HG03439 (cell line): ENCODE data around the gene SCP2D1.

Source experiments
- ATAC-seq: cut with Tn5 transposase; IDR thresholded peaks from one replicate; pipeline ENCODE4 v1.9.1; 2021; ENCODE audit warnings: mild to moderate bottlenecking, moderate library complexity; ENCODE audit not compliant: unreplicated experiment

The SCP2D1 gene

DNA sequence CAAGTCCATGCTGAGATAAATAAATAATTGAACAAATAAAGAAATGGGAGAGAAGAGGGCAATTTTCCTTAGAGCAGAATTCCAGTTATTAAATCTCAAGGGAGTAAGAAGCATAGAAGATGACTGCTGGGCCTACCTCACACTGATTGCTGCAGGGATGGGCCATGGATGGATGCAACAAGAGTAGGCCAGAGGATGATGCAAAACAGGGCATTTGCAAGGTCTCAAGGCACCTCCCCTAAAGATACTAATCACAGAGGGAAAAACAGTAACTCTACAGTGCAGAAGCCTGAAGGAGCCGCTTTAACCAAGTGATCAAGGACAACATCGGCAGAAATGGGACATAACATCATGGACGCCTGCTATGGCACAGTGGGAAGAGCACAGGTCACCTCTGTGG is 1.7 kb upstream of the SCP2D1 start:
- ATAC-seq, result no peak

DNA sequence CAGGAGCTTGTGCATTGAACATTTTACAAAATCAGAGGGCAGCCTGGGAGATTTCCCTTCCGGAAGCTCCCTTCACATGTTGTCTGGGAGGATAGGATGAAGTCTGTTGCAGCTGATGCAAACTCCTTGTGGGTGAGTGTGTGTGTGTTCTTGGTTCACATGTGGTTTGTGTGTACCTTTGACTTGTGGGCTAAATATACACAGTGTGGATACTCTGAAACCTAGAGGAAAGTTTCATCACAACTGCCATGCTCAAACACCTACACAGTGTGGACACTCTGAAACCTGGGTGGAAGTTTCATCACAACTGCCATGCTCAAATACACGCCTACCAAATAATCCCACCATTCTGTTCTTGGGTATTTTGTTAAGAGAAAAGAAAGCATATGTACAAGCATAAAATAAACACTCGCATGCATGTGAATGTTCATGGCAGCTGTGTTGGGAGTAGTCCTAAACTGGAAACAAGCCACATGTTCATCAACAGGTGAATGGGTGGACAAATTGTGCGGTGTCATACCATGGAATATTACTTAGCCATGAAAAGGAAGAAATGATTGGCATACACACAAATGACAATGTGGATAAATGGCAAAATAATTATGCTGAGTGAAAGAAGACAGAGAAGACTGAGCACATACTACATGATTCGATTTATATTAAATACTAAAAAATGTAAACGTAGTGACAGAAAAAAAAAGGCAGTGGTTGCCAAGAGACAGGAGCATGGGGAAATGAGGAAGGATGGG is 1.8 kb downstream of the SCP2D1 start:
- ATAC-seq, result no peak

DNA sequence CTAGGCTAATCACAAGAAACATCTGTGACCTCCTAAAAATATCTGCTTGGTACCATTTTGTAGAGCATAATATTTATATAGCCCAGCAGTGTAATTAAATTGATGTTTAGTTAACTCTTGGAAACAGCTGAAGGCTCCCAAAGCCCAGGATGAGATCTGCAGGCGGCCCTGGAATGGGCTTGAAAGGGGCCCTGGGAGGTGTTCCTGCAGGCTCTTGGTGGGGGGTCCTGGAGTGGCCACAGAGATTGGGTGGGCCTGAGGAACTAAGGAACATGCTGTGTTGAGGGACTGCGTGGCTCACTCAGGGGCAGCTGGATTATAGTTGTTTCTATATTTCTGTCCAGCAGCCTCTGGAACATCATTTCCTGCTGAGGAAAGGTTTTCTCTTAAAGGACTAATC is 9.2 kb downstream of the SCP2D1 start:
- ATAC-seq, result no peak

DNA sequence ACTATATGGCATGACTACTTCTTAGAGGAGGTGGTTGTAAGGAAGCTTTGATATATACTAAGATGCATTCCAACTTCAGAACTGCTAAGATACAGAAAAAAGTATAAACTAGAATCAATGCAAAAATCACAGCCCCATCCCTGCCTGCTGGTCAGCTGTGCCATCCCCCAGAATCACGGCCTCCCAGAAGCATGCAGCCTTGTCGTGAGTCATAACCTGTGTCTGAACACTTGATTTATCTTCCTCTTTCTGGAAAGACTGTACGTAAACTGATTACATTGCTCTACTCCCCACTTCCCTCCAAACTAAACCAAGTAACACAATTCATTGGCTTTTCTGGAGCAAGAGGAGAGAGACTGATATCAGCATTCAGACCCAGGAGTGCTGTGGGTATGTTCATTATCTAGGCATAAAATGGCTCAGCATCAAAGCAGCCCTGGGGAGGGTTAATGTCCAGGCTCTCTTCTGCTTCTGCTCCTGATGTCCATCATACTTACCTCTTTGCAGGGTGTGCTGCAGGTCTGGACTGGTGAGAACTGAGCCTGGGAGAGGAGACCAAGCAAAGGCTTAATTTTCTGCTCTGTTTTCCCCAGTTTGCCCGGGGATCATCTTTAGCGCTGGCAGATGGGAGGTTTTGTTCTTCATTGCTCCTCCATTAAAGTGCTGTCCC is 18.4 kb downstream of the SCP2D1 start:
- no peak for ATAC-seq

DNA sequence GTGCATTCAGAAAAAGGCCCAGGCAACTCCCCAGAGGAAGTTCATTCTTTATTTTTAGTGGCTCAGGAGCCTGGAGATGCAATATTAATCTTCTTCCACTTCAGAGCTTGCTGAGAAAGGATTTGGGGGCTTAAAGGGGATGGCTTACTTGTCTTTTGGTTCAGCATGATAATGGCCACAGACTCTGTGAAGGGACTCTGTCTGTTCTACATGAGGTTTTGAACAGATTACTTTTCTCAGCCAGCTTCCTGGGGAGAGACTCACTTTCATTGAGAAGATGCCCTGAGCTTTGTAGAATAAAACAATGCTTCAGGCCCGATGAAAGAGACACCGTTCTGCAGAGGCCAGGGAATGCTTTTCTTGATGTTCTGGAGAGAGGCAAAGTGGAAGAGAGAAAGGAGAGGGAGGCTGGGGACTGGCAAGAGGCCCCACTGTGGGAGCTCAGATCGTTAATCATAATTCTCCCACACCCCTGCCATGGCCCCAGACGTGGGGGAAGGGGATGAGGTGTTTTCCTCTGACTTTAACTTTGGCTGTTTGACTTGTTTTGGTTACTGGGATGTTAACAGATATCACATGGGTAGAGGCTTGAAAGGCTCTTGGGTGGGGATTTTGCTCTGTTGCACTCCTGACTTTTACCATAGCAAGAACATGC is 19.1 kb downstream of the SCP2D1 start:
- no peak for ATAC-seq

DNA sequence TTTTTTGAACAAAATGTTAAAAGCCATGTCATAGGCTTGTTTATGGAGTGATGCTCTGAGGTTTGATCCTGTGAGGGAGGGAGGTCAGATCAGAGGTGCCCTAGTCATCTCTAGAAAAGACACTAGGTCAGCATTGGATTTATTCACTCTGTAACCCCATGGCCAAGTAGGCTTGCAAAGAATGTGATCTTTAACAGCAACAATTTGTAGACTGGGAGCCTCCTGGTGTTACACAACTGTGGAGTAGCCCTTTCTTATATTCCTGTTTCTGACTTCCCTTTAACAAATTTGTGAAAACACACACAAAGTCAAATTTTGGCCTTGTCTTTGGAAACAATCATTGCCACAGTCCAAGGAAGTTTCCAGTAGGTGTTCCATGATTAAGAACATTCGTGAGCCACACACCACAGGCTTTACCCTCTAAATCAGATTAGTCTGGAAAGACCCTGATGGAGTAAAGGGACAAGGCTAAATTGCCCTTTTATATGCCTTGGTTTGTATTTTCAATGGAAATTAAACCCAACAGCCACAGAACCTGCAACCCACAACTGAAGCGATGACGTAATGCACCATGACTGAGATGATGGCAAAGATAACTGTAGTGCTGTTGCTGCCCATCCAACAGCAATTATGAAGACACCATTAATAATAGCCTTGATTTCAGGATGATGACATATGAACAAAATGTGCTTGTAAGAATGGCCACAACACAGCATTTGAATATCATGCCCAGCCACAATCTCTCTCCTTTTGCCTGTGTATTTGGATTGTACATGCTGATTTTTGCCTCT is 22.1 kb downstream of the SCP2D1 start:
- no peak for ATAC-seq

DNA sequence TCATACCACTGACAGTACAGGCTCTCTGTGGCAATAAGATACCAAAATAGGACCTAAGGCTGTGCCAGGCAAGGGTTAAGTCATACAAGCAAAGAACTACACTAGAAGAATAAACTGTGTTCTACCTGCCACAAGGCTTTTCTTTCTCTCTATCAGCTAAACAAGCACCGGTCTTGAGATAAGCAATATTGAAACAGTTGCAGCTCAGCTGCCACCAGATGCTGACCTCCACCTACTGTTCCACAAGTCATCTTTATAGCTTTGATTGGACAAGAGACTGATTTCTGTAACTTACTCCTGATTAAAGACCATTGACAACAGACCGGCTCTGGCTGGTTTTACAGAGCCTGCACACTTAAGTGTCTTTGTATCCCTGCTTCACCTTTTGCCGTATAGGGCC is 24.1 kb downstream of the SCP2D1 start:
- ATAC-seq, result no peak

DNA sequence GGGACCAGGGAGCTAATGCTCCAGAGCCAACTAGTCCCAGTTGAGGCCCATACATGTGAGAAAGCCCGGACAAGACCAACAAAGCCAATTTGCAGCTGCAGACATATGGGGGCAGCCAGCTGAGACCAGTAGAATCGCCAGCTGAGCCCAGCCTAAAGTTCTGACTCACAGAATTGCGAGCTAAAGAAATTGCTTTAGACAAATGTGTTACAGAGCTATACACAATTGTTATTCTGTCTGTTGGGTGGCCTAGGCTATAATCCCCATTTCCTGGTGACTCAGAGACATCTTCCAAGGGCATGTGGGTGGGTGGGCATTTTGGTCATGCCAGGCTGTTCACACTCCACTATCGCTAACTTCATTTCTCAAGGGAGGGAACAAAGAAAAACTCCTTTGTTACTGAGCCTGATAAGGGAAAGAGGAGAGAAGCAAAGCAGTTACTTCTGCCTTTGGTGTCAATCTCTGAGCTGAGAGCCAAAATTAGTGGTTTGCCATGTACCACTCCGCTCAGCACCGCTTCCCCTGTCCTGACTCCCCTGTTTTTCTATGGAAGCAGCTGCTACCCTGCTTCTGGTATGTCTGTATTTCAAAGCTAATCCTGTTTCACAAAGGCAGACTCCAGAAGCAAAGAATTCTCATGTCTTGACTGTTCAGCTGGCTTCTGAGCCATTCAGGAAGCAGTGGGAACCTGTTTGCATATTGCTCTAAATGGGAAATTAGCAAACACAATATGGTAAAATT is 26.1 kb downstream of the SCP2D1 start:
- ATAC-seq, result no peak

DNA sequence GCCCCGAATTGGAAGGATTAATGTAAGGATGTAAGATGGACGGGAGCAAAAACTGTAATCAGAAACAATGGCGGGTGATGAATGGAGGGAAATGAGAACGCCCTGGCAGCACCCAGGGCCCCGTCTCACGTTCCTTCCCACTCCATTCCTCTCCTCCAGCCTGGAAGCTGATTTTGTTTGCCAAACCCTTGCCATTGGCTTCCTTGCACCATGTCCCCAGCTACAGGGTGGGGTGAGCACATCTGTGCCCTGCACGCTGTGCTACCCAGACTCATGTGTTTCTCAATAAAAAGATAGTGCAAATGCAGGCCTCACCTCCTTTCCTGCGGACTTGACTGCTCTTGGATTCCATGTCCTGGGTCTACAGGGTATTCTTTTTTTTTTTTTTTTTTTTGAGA is 26.7 kb downstream of the SCP2D1 start:
- ATAC-seq, result no peak

DNA sequence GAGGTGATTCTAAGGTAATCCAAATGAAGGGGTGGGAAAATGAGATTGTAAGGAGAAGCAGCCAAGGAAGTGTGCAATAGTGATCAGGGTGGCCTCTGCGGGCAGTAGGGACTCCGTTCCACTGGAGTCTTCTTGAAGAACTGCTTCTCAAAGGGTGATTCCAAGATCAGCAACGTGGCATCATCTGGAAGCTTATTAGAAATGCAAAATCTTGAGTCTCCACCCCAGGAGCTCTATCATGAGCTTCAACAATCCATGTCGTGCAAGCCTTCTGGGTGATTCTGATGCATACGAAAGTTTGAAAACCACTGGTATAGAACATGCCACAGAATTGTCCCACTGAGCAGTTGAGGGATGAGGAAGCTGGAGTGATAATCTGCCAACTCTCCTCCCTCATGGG is 31.4 kb downstream of the SCP2D1 start:
- no peak for ATAC-seq

DNA sequence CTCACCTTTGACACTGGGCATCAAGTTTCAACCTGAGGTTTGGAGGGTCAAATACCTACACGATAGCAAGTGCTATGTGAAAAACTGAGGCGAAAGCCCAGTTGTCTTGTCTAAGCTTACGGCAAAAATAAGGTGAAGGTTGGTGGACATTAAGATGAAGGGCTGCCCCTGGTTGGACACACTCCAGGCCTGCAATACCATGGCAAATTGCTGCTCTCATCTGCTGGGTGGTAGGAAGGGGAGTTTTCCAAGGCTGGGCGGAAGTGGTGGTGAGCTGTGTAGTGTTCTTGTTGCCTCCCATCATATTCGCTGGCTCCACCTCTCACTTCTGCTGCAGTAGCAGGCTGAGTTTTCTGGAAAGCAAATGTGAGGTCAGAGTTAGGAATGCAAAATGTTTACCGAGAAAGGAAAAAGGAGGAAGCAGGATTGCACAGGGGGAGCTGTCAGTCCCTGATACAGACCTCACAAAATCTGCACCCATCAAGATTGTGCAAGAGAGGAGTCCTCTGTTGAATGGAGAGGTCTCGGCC is 33.7 kb downstream of the SCP2D1 start:
- ATAC-seq, result no peak

DNA sequence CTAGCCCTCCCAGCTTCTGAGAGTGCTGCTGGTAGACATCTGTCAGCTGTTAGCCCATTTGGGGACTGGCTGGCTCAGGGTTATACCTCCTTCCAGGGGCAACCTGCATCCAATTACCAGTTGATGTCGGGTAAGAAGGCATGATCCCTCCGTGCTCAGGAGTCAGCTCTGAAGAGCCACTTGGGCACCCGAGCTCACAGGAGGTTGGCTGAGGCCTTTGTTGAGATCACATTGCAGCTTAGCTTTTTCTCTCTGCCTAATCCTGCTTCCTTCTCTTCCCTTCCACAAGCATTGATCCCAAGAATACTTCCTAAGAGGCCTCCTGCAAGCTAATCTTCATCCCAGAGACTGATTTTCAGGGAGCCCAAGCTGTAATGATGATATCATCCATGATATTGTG is 35.5 kb downstream of the SCP2D1 start:
- ATAC-seq, result no peak

DNA sequence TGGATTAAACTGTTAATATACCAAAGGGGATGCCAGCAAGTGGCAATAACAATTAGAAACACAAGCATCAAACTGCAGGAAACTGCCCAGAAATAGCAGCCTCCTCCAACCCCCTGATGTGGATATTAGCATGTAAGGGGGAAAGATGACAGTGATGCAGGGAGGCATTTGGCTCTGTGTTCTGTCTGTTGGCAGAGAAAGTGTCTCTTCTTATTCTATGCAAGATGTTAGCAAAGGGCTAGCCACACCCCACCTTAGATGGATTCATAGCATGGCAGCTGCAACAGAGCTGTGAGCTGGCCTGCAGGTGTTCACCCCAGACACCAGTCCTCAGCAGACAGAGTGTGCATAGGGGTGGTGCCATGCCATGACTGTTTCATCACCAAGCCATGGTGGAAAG is 38.0 kb downstream of the SCP2D1 start:
- no peak for ATAC-seq

DNA sequence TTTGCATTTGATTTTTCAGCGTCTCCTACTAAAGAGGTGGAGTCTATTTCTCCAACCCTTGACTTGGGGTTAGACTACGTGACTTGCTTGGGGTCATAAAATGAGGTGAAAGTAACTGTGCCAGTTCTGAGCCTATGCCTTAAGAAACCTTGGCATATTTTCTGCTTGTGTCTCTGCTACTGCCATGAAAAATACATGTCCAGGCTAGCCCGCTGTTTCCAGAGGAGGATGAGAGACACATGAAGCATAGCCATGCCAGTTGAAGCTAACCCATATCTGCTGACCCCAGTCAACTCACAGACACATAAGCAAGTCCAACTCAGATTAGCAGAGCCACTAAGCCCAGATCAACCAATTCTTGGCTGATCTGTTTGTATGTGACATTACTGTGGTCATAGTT is 38.7 kb downstream of the SCP2D1 start:
- no peak for ATAC-seq

DNA sequence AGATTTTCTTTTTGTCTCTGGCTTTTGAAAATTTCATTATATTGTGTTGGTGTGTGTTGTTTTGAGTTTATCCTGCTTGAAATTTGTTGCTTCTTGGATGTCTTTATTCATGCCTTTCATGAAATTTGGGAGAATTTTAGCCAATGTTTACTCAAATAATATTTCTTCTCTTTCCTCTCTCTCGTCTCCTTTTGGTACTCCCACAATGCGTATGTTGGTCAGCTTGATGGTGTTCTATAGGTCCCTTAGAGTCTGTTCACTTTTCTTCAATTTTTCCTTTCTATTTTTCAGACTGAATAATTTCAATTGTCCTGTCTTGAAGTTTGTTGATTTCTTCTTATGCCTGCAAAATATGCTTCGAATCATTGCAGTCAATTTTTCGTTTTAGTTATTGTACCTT is 39.6 kb downstream of the SCP2D1 start:
- no peak for ATAC-seq

DNA sequence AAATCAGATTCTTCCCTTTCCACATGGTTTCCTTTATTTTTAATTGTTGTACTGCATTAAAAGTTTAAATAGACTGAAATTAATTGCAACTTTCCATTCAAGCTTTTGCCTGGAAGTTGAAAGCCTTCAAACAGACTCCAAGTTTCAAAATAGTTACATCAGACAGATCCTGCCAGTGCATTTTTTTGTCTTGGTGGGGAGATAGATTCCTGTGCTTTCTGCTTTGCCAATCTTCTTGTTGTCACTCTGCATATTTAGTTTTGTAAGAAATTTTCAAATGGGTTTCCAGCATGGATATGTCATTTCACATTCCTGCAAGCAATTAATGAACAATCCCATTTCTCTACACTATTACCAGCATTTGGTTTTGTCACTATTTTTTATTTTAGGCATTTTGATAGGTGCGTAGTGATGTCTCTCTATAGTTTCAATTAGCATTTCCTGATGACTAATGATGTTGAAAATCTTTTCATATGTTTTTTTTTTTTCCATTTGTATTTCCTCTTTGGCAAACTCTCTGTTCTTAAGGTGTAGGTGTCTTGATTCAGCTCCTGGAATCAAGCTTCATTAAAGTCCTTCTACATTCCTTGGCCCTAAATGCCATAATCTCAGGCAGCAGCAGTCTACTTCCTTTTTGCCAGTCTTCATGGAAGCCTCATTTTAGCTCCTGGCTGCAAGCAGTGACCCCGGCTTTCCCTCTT is 40.5 kb downstream of the SCP2D1 start:
- ATAC-seq, result no peak

DNA sequence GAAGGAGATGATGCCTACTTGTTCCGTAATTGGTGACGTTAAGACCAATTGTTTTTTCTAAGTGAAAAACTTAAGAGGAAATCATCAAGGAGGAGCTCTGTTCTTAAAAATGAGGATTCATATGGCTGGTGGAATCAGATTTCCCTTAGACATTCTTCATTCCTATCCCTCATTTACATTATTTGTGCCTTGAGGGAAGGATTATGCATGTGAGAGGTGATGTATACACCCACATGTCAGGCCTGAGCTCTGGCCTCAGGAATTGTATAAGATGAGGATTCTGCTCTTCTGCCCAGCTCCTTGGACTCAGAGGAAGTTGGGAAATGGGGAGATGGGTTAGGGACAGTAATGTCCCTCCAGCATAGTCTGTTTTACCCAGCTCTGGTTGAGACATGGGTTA is 42.3 kb downstream of the SCP2D1 start:
- no peak for ATAC-seq

DNA sequence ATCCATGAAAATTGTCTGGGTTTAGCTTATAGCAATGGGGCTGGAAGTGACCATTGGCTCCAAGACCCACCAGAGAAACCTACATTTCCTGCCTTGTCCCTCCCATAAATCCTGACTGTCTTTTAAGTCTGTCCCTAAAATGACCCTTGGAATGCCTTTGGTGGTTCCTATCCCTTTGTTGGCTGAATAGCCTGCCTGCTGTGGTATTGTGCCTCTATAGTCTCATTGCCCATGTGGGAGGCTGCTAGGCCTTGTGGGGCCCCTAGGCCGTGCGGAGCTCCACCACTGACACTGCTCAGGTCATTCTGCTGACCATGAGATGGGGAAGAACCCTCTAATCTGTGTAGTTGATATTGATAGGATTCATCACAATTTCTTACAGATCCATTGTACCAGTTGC is 43.3 kb downstream of the SCP2D1 start:
- ATAC-seq, result no peak

DNA sequence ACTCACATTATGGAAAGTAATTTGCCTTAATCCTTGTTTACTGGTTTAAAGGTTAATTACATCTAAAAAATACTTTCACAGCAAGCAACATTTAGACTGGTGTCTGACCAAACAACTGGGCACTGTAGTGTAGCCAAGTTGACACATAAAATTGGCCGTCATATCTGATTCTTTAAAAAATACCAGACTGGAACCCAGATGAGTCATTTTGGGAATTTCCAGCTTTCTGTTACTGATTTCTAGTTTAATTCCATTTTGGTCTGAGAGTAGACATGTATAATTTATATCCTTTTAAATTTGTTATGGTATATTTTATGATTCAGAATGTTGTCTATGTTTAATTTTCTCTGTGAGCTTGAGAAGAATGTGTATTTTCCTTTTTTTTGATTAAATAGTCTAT is 44.1 kb downstream of the SCP2D1 start:
- no peak for ATAC-seq

DNA sequence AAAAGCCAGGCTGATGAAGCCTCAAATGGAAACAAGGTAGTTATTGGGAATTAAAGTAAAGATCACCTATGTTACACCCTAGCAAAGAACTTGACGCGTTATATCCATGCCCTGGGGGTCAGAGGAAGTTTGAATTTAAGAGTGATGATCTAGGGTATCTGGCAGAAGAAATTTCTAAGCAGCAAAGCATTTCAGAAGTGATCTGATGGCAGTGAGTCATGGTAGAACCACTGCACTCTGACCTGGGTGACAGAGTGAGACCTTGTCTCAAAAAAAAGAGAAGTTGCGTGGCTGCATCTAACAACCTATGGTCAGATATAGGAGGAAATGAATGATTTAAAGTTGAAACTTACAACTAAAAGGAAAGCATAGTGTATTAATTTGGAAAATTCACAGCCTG is 45.2 kb downstream of the SCP2D1 start:
- no peak for ATAC-seq
